Skeletal muscle tissue (tissue), 4 donors: ENCODE measurements around the gene INPP4B. TPM values are rescaled to one million over a fixed set of nuclear protein-coding genes. Genes with fewer than 3 reads are reported as not detected.

Experiments
- H3K27ac ChIP-seq: one replicate; pipeline ENCODE4 v1.7.0; 2013; ENCODE audit warnings: mild to moderate bottlenecking, low read depth, low read length, inconsistent platforms
- H3K27me3 ChIP-seq, 3 donors: one replicate each; pipeline ENCODE4 v1.7.0; 2013; ENCODE audit warnings: low read length in 3 of 3; ENCODE audit not compliant: control insufficient read depth in 3 of 3, insufficient read depth in 3 of 3
- H3K36me3 ChIP-seq, 3 donors: one replicate each; pipeline ENCODE4 v1.7.0; 2013; ENCODE audit warnings: low read length in 3 of 3; ENCODE audit not compliant: control insufficient read depth in 3 of 3, insufficient read depth in 3 of 3
- H3K4me1 ChIP-seq, 3 donors: one replicate each; pipeline ENCODE4 v1.7.0; 2013; ENCODE audit warnings: low read length in 3 of 3, mild to moderate bottlenecking in 3 of 3; ENCODE audit not compliant: control insufficient read depth in 3 of 3, insufficient read depth in 3 of 3
- H3K4me3 ChIP-seq, 3 donors: one replicate each; pipeline ENCODE4 v1.7.0; 2013; ENCODE audit warnings: low read length in 3 of 3
- H3K9ac ChIP-seq, 3 donors: one replicate each; pipeline ENCODE4 v1.7.0; 2013; ENCODE audit warnings: low read length in 3 of 3, mild to moderate bottlenecking in 3 of 3, moderate library complexity in 2 of 3, low read depth in 1 of 3
- H3K9me3 ChIP-seq, 3 donors: one replicate each; pipeline ENCODE4 v1.7.0; 2013; ENCODE audit warnings: low read length in 3 of 3; ENCODE audit not compliant: control insufficient read depth in 3 of 3
- total RNA-seq: library from RNA; depleted of rRNA; stranded (reverse); fragments of >200 nt; gene quantifications from one replicate; pipeline ENCODE4 v1.2.3, GENCODE V29; 2014
- donor health status: Osteomylitis.

Gene INPP4B
- 52.7 TPM for total RNA-seq

GRCh38 chr4:142846108-142846728 is at the start of gene INPP4B:
Gene INPP4B (minus strand): TSS chr4:142846301.
- H3K9ac ChIP-seq: peak within 1 kb of the TSS; percentile 83 to 89 (median 89)

GRCh38 chr4:142893012-142893411 is 46.9 kb upstream of the INPP4B start:
- no peaks in the 10 kb centered on the region for H3K4me1 ChIP-seq
- H3K9ac ChIP-seq: no peak overlapping the region
- no peak overlapping the region for H3K4me3 ChIP-seq
- H3K36me3 ChIP-seq: no peaks in the 10 kb centered on the region
- H3K9me3 ChIP-seq: peaks cover 0 to 2% (median 2%) of the 10 kb centered on the region in 3 donors
- no peaks in the 10 kb centered on the region for H3K27me3 ChIP-seq
- H3K27ac ChIP-seq: no peak overlapping the region

More at GRCh38 chr4:142846108-142846728, at the start of gene INPP4B:
- peak within 1 kb of the TSS; percentile 81 to 84 (median 84) for H3K4me3 ChIP-seq
- no peaks in the 10 kb centered on the region for H3K36me3 ChIP-seq
- no peaks in the 10 kb centered on the region for H3K27me3 ChIP-seq
- peak within 1 kb of the TSS; percentile 77 for H3K27ac ChIP-seq
- H3K9me3 ChIP-seq: no peaks in the 10 kb centered on the region
- H3K4me1 ChIP-seq: peaks cover 7 to 21% (median 13%) of the 10 kb centered on the region in 3 donors

- no peaks in the 10 kb centered on the region for H3K27me3 ChIP-seq
- H3K4me3 ChIP-seq: no peak overlapping the region
- H3K9me3 ChIP-seq: no peaks in the 10 kb centered on the region
Measured at GRCh38 chr4:142886566-142886965, 40.5 kb upstream of the INPP4B start.

GRCh38 chr4:142883040-142883832 is 37.1 kb upstream of the INPP4B start:
- Histone ChIP-seq H3K9ac (no peak overlapping the region), H3K27ac (no peak overlapping the region), H3K36me3 (no peaks in the 10 kb centered on the region), H3K4me3 (no peak overlapping the region), H3K4me1 (no peaks in the 10 kb centered on the region), H3K9me3 (no peaks in the 10 kb centered on the region), H3K27me3 (no peaks in the 10 kb centered on the region)

More at GRCh38 chr4:142886566-142886965, 40.5 kb upstream of the INPP4B start:
- no peak overlapping the region for H3K27ac ChIP-seq
- H3K4me1 ChIP-seq: no peaks in the 10 kb centered on the region
- no peaks in the 10 kb centered on the region for H3K36me3 ChIP-seq
- no peak overlapping the region for H3K9ac ChIP-seq

DNA sequence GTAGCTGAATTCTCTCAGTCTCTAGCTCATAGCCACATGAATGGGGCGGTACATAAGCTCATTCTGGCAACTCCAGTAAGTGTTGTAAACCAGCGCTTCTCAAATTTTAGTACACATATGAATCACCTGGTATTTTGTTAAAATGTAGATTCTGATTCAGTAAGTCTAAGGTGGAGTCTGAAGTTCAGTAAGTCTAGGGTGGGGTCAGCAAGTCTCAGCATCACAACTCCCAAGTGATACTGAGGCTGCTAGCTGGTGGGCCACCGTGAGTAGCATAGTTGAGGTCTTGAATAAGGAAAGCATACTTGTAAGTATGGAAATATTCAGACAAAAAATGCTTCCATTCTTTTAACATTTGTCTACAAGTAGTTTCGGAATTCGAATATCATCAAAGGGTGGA is 36.1 kb upstream of the INPP4B start:
- no peaks in the 10 kb centered on the region for H3K4me1 ChIP-seq
- H3K36me3 ChIP-seq: no peaks in the 10 kb centered on the region
- H3K27me3 ChIP-seq: no peaks in the 10 kb centered on the region
- no peak overlapping the region for H3K4me3 ChIP-seq
- H3K9me3 ChIP-seq: no peaks in the 10 kb centered on the region
- no peak overlapping the region for H3K27ac ChIP-seq
- H3K9ac ChIP-seq: no peak overlapping the region

- no peak overlapping the region for H3K4me3 ChIP-seq
- no peaks in the 10 kb centered on the region for H3K9me3 ChIP-seq
- no peaks in the 10 kb centered on the region for H3K4me1 ChIP-seq
- no peak overlapping the region for H3K9ac ChIP-seq
- H3K27ac ChIP-seq: no peak overlapping the region
- H3K36me3 ChIP-seq: no peaks in the 10 kb centered on the region
- no peaks in the 10 kb centered on the region for H3K27me3 ChIP-seq
Measured at GRCh38 chr4:142881331-142881730, 35.2 kb upstream of the INPP4B start.

DNA sequence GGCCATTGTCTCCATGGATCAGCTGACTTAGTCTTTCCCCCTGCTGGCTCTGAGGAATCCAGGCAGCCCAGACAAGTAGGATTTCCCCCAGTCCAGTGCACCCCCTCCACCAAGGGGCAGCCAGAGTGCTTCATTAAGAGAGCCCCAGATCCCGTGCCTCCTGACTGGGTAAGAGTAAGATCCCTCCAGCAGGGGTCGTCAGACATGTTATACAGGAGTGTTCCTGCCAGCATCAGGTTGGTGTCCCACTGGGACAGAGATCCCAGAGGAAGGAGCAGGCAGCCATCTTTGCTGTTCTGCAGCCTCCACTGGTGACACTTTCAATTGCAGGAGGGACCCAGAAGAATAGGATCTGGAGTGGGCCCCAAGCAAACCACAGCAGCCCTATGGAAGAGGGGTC is 29.0 kb upstream of the INPP4B start:
- no peak overlapping the region for H3K4me3 ChIP-seq
- H3K4me1 ChIP-seq: no peaks in the 10 kb centered on the region
- H3K27me3 ChIP-seq: no peaks in the 10 kb centered on the region
- H3K27ac ChIP-seq: no peak overlapping the region
- no peaks in the 10 kb centered on the region for H3K36me3 ChIP-seq
- no peak overlapping the region for H3K9ac ChIP-seq
- H3K9me3 ChIP-seq: no peaks in the 10 kb centered on the region

GRCh38 chr4:142874684-142875083 is 28.6 kb upstream of the INPP4B start:
- no peak overlapping the region for H3K27ac ChIP-seq
- no peak overlapping the region for H3K9ac ChIP-seq
- H3K27me3 ChIP-seq: no peaks in the 10 kb centered on the region
- no peaks in the 10 kb centered on the region for H3K9me3 ChIP-seq
- H3K4me3 ChIP-seq: no peak overlapping the region
- no peaks in the 10 kb centered on the region for H3K4me1 ChIP-seq
- H3K36me3 ChIP-seq: no peaks in the 10 kb centered on the region

- Histone ChIP-seq H3K36me3 (no peaks in the 10 kb centered on the region), H3K27ac (no peak overlapping the region), H3K9ac (no peak overlapping the region), H3K4me3 (no peak overlapping the region), H3K4me1 (no peaks in the 10 kb centered on the region), H3K27me3 (no peaks in the 10 kb centered on the region), H3K9me3 (no peaks in the 10 kb centered on the region)
Measured at GRCh38 chr4:142866685-142867084, 20.6 kb upstream of the INPP4B start.

DNA sequence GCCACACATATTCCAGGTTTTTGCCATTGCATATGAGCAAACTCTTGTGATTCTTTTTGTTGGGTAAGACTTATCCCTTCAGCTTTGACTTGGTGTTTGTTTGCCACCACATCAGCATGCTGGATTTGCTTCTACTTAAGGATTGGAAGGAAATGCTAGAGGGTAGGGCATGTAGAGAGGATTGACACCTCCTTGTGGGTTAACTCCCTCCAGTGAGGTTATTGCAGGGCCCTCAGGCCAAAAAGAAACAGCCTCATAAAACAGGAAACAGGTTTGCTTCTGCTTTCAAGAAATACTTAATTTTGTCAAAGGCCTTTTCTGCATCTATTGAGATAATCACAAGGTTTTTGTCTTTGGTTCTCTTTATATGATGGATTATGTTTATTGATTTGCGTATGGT is 15.2 kb upstream of the INPP4B start:
- Histone ChIP-seq H3K9me3 (no peaks in the 10 kb centered on the region), H3K27ac (no peak overlapping the region), H3K4me1 (no peaks in the 10 kb centered on the region), H3K27me3 (no peaks in the 10 kb centered on the region), H3K9ac (no peak overlapping the region), H3K36me3 (no peaks in the 10 kb centered on the region), H3K4me3 (no peak overlapping the region)
